HG03571 (cell line): Measurements from ENCODE around the gene ZNF738.

Experiments
- ATAC-seq: cut with Tn5 transposase; IDR thresholded peaks from one replicate; pipeline ENCODE4 v1.9.1; 2021; ENCODE audit not compliant: unreplicated experiment

Gene ZNF738

GRCh38 chr19:21422244-21422643, 63.4 kb downstream of the ZNF738 start:
- ATAC-seq: no peak

DNA sequence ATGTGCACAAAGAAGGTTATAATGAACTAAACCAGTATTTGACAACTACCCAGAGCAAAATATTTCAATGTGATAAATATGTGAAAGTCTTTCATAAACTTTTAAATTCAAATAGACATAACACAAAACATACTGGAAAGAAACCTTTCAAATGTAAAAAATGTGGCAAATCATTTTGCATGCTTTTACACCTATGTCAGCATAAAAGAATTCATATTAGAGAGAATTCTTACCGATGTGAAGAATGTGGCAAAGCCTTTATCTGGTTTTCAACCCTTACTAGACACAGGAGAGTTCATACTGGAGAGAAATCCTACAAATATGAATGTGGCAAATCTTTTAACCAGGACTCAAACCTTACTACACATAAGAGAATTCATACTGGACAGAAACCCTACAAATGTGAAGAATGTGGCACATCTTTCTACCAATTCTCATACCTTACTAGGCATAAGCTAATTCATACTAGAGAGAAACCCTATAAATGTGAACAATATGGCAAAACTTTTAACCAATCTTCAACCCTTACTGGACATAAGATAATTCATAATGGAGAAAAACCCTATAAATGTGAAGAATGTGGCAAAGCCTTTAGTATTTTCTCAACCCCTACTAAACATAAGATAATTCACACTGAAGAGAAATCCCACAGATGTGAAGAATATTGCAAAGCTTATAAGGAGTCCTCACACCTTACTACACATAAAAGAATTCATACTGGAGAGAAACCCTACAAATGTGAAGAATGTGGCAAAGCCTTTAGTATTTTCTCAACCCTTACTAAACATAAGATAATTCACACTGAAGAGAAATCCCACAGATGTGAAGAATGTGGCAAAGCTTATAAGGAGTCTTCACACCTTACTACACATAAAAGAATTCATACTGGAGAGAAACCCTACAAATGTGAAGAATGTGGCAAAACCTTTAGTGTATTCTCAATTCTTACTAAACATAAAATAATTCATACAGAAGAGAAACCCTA, 64.5 kb downstream of the ZNF738 start:
- ATAC-seq: no peak
